H1 (cell line): ENCODE data around the gene CNIH3. TPM values are rescaled to one million over a fixed set of nuclear protein-coding genes. Genes with fewer than 3 reads are reported as not detected.

Experiments used
- CTCF ChIA-PET: fragments of 300-600 bp; sonication (Branson Sonifier 250); formaldehyde crosslinking; loops from one replicate; lab custom pipeline; 2021; ENCODE audit not compliant: partially characterized antibody; lab: Charles Lee
- POLR2A ChIA-PET: fragments of 300-600 bp; sonication (Branson Sonifier 250); formaldehyde crosslinking; loops from one replicate; lab custom pipeline; 2021; ENCODE audit warnings: inconsistent platforms; ENCODE audit not compliant: partially characterized antibody; lab: Charles Lee
- DNase-seq, 2 experiments: peaks; one replicate each; pipeline versions ENCODE4 v3.0.0 to v3.0.0-alpha.2; 2010 to 2022; ENCODE audit warnings: low spot score in 2 of 2, low read depth in 1 of 2, mixed read lengths in 1 of 2
- FAIRE-seq: peaks from 2 replicates; lab custom pipeline; 2011; peaks lifted over from hg19 to GRCh38; lab: Jason Lieb, UNC
- H2AFZ ChIP-seq: 2 replicates; pipeline ENCODE4 v1.8.1; 2012; ENCODE audit warnings: low read length, inconsistent platforms
- H2AK5ac ChIP-seq: 2 replicates; pipeline ENCODE4 v1.6.1; 2013; ENCODE audit warnings: low read depth, low read length
- H2BK120ac ChIP-seq: replicated peaks from 2 replicates; pipeline ENCODE3; 2013; ENCODE audit warnings: low read depth, low read length, inconsistent platforms
- H2BK12ac ChIP-seq: 2 replicates; pipeline ENCODE4 v1.6.1; 2013; ENCODE audit warnings: low read depth, low read length
- H2BK15ac ChIP-seq: 2 replicates; pipeline ENCODE4 v1.6.1; 2013; ENCODE audit warnings: low read length
- H2BK20ac ChIP-seq: 2 replicates; pipeline ENCODE4 v1.6.1; 2013; ENCODE audit warnings: low read length
- H2BK5ac ChIP-seq: 2 replicates; pipeline ENCODE4 v1.6.1; 2013; ENCODE audit warnings: low read depth, low read length
- H3K14ac ChIP-seq: 2 replicates; pipeline ENCODE4 v1.6.1; 2013; ENCODE audit warnings: inconsistent platforms; ENCODE audit not compliant: insufficient read length
- H3K18ac ChIP-seq: 2 replicates; pipeline ENCODE4 v1.6.1; 2013; ENCODE audit warnings: low read length; ENCODE audit errors: extremely low read depth
- H3K23ac ChIP-seq: 2 replicates; pipeline ENCODE4 v1.6.1; 2013; ENCODE audit warnings: inconsistent platforms; ENCODE audit not compliant: insufficient read length
- H3K23me2 ChIP-seq: 2 replicates; pipeline ENCODE4 v1.6.1; 2013; ENCODE audit warnings: low read depth, low read length
- H3K27ac ChIP-seq: 2 replicates; pipeline ENCODE4 v1.6.1; 2011; ENCODE audit warnings: low read depth, low read length, inconsistent platforms
- H3K27me3 ChIP-seq, 4 experiments: replicated peaks in 1 of 4; 1 replicate in 1 of 4; 2 replicates in 3 of 4; pipeline versions ENCODE4 v1.6.1 to v1.8.1; 2011 to 2013; ENCODE audit warnings: low read length in 3 of 4, mild to moderate bottlenecking in 3 of 4, inconsistent platforms in 2 of 4, mixed read lengths in 2 of 4, moderate library complexity in 1 of 4; ENCODE audit not compliant: control insufficient read depth in 3 of 4, insufficient read depth in 3 of 4; ENCODE audit errors: extremely low read depth in 1 of 4
- H3K36me3 ChIP-seq, 4 experiments: 2 replicates each; pipeline versions ENCODE4 v1.6.1 to v1.8.1; 2011 to 2013; ENCODE audit warnings: mild to moderate bottlenecking in 4 of 4, low read length in 3 of 4, moderate library complexity in 2 of 4, control low read depth in 1 of 4, inconsistent platforms in 1 of 4; ENCODE audit not compliant: insufficient read depth in 4 of 4, control insufficient read depth in 2 of 4
- H3K4ac ChIP-seq: replicated peaks from 2 replicates; pipeline ENCODE3; 2013; ENCODE audit warnings: low read length, low read depth, mixed read lengths, inconsistent platforms; ENCODE audit not compliant: insufficient read length
- H3K4me1 ChIP-seq, 4 experiments: replicated peaks in 1 of 4; 1 replicate in 1 of 4; 2 replicates in 3 of 4; pipeline versions ENCODE4 v1.6.1 to v1.8.1; 2011 to 2013; ENCODE audit warnings: low read length in 3 of 4, inconsistent platforms in 2 of 4, mixed read lengths in 1 of 4; ENCODE audit not compliant: insufficient read depth in 4 of 4, control insufficient read depth in 3 of 4
- H3K4me2 ChIP-seq, 2 experiments: 2 replicates each; pipeline versions ENCODE4 v1.6.1 to v1.8.1; 2011 to 2013; ENCODE audit warnings: low read depth in 2 of 2, low read length in 2 of 2, control low read depth in 1 of 2, inconsistent platforms in 1 of 2, mild to moderate bottlenecking in 1 of 2; ENCODE audit not compliant: insufficient read depth in 1 of 2
- H3K4me3 ChIP-seq, 4 experiments: fragments of 200-600, 300-600 bp in 1 of 4; sonication (generic), shearing (Covaris generic), sonication (Bioruptor Twin) in 1 of 4; 2 replicates each; pipeline versions ENCODE4 v1.5.1 to v1.8.1; 2011 to 2016; ENCODE audit warnings: low read length in 4 of 4, low read depth in 3 of 4, control low read depth in 2 of 4, inconsistent platforms in 2 of 4, mild to moderate bottlenecking in 2 of 4, mixed read lengths in 1 of 4, moderate library complexity in 1 of 4; ENCODE audit not compliant: insufficient read depth in 2 of 4; ENCODE audit errors: extremely low read depth in 1 of 4
- H3K56ac ChIP-seq: replicated peaks from 2 replicates; pipeline ENCODE3; 2013; ENCODE audit warnings: low read depth, mild to moderate bottlenecking, mixed read lengths, low read length, inconsistent platforms; ENCODE audit not compliant: insufficient read length
- H3K79me1 ChIP-seq: 2 replicates; pipeline ENCODE4 v1.6.1; 2013; ENCODE audit warnings: low read depth, low read length, control low read depth
- H3K79me2 ChIP-seq, 2 experiments: 2 replicates each; pipeline versions ENCODE4 v1.6.1 to v1.8.1; 2012 to 2013; ENCODE audit warnings: low read length in 2 of 2, mild to moderate bottlenecking in 2 of 2, inconsistent platforms in 1 of 2; ENCODE audit not compliant: insufficient read depth in 2 of 2, control insufficient read depth in 1 of 2
- H3K9ac ChIP-seq, 4 experiments: replicated peaks in 1 of 4; 1 replicate in 1 of 4; 2 replicates in 3 of 4; pipeline versions ENCODE4 v1.6.1 to v1.8.1; 2011 to 2013; ENCODE audit warnings: low read depth in 3 of 4, low read length in 3 of 4, control low read depth in 2 of 4, mild to moderate bottlenecking in 2 of 4, moderate library complexity in 2 of 4, inconsistent platforms in 1 of 4; ENCODE audit errors: extremely low read depth in 1 of 4
- H3K9me3 ChIP-seq, 2 experiments: 2 replicates each; pipeline versions ENCODE4 v1.6.1 to v1.8.1; 2012 to 2013; ENCODE audit warnings: mild to moderate bottlenecking in 2 of 2, moderate library complexity in 2 of 2, control low read depth in 1 of 2, inconsistent platforms in 1 of 2, low read depth in 1 of 2, low read length in 1 of 2, mixed read lengths in 1 of 2; ENCODE audit not compliant: insufficient read depth in 2 of 2
- H4K20me1 ChIP-seq, 2 experiments: replicated peaks in 1 of 2; 2 replicates each; pipeline versions ENCODE3 to v1.8.1; 2011 to 2013; ENCODE audit warnings: inconsistent platforms in 2 of 2, low read length in 2 of 2, mild to moderate bottlenecking in 1 of 2; ENCODE audit not compliant: insufficient read depth in 2 of 2, control insufficient read depth in 1 of 2
- H4K5ac ChIP-seq: 2 replicates; pipeline ENCODE4 v1.6.1; 2013; ENCODE audit warnings: low read length, low read depth, mixed read lengths, inconsistent platforms; ENCODE audit not compliant: insufficient read length
- H4K8ac ChIP-seq: 2 replicates; pipeline ENCODE4 v1.8.0; 2013; ENCODE audit warnings: mild to moderate bottlenecking, moderate library complexity, low read length, inconsistent platforms; ENCODE audit not compliant: insufficient read depth; ENCODE audit errors: extremely low read depth
- H4K91ac ChIP-seq: replicated peaks from 2 replicates; pipeline ENCODE3; 2013; ENCODE audit warnings: low read length, mixed read lengths, inconsistent platforms; ENCODE audit not compliant: insufficient read length
- ASH2L ChIP-seq: fragments of 200-600, 300-600 bp; sonication (generic); IDR thresholded peaks from one replicate; pipeline ENCODE4 v1.7.1; 2017; ENCODE audit warnings: low read length
- BACH1 ChIP-seq: IDR thresholded peaks from 2 replicates; pipeline ENCODE4 v1.6.1; 2012; ENCODE audit warnings: low read length, improper control_type of control experiment
- JUN ChIP-seq: IDR thresholded peaks from 2 replicates; pipeline ENCODE4 v1.6.1; 2011; ENCODE audit warnings: low read depth, mild to moderate bottlenecking, improper control_type of control experiment, low read length
- KDM1A ChIP-seq: fragments of 200-600, 300-600 bp; sonication (generic); IDR thresholded peaks from 2 replicates; pipeline ENCODE4 v1.7.1; 2016; ENCODE audit warnings: mild to moderate bottlenecking, low read length, borderline replicate concordance
- MAFK ChIP-seq: IDR thresholded peaks from 2 replicates; pipeline ENCODE4 v1.6.1; 2012; ENCODE audit warnings: low read depth, mild to moderate bottlenecking, improper control_type of control experiment, low read length
- PHF8 ChIP-seq: fragments of 200-600 bp; sonication (generic); conservative IDR thresholded peaks from 2 replicates; pipeline ENCODE4 v1.7.1; 2012; ENCODE audit warnings: low read depth, mild to moderate bottlenecking, inconsistent platforms, low read length, moderate library complexity
- RFX5 ChIP-seq: IDR thresholded peaks from 2 replicates; pipeline ENCODE4 v1.6.1; 2011; ENCODE audit warnings: low read depth, low read length, improper control_type of control experiment, borderline replicate concordance
- SAP30 ChIP-seq: fragments of 300-600 bp; sonication (generic); IDR thresholded peaks from 2 replicates; pipeline ENCODE4 v1.7.1; 2012; ENCODE audit warnings: low read length, moderate library complexity, mild to moderate bottlenecking, inconsistent platforms; ENCODE audit not compliant: insufficient read depth, insufficient replicate concordance
- SIRT6 ChIP-seq: IDR thresholded peaks from one replicate; pipeline ENCODE4 v1.7.1; 2012; ENCODE audit warnings: low read length, inconsistent platforms
- SP1 ChIP-seq: IDR thresholded peaks from 2 replicates; pipeline ENCODE4 v1.6.1; 2011; ENCODE audit warnings: low read depth, low read length
- SUZ12 ChIP-seq: fragments of 200-600 bp; sonication (generic); IDR thresholded peaks from 2 replicates; pipeline ENCODE4 v1.6.1; 2012; ENCODE audit warnings: mild to moderate bottlenecking, inconsistent platforms, low read length, moderate library complexity, mixed read lengths
- TAF7 ChIP-seq: optimal IDR thresholded peaks from 2 replicates; pipeline ENCODE3; 2011; ENCODE audit warnings: low read depth, mild to moderate bottlenecking, inconsistent platforms, low read length, moderate library complexity, borderline replicate concordance
- YY1 ChIP-seq: IDR thresholded peaks from 2 replicates; pipeline ENCODE4 v1.6.1; 2011; ENCODE audit warnings: low read depth, mild to moderate bottlenecking, low read length
- ZNF274 ChIP-seq: IDR thresholded peaks from 2 replicates; pipeline ENCODE4 v1.7.0; 2012; ENCODE audit warnings: low read length, borderline replicate concordance; ENCODE audit errors: extremely low read depth
- WGBS, 2 experiments: shearing (Covaris generic) in 1 of 2; methylation state at CpG; one replicate each; pipeline versions ENCODE4 v1.1.6 to v1.1.7; 2013 to 2015; ENCODE audit warnings: low lambda C conversion rate in 2 of 2, mixed read lengths in 2 of 2, inconsistent platforms in 1 of 2, low coverage in 1 of 2, missing lambda C conversion rate in 1 of 2; ENCODE audit not compliant: insufficient replicate concordance in 2 of 2, insufficient coverage in 1 of 2, insufficient read length in 1 of 2; ENCODE audit errors: extremely low coverage in 1 of 2, missing lambda C conversion rate in 1 of 2; 5-methylcytosine and 5-hydroxymethylcytosine counted together
- polyA plus RNA-seq, 7 experiments: library from polyadenylated mRNA; depleted of rRNA in 3 of 7; stranded (reverse) in 5 of 7; unstranded in 2 of 7; fragments of >200 nt in 5 of 7; fragments of 200-250 nt in 2 of 7; gene quantifications; 1 replicate in 5 of 7; 2 replicates in 1 of 7; 4 replicates in 1 of 7; pipeline versions ENCODE4 v1.2.1 to v1.2.3, GENCODE V29; 2011 to 2013; ENCODE audit warnings: missing spikeins in 2 of 7, mixed read lengths in 2 of 7
- total RNA-seq: library from RNA; stranded (reverse); fragmentation: NEBNext Ultra II Directional; extraction: Animal tissue kit (Norgen Biotek cat#: 25700); gene quantifications from 2 replicates; pipeline ENCODE4 v1.2.1, GENCODE V29; 2021

The CNIH3 gene
- total and polyA plus RNA-seq, 2 of the 8 experiments (the other 6 are each of a cell fraction or from before 2014, with no cell fraction given): 3.7 to 5.6 TPM

DNA sequence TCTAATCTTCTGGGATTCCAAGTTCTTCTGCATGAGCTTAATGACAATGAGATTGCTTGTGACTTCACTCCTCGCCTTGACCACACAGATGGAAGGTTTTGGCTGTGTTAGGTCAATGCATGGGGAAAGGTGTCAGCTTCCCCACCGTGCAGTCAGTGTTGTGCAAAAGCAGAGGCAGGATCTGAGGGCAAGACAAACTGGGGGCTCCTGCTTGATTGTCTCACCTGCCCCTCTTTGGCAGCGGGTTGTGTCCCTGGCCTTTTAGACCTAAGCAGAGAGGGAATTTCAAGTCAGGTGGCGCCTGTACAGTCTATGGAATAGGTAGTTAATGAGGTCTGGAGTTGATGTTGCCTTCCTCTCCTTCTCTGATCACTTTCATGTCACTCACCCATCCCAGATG, 150.1 kb downstream of the CNIH3 start:
- Histone ChIP-seq H2AK5ac (no peak overlapping the region), H4K20me1 (no peaks in the 10 kb centered on the region), H3K23ac (no peak overlapping the region), H2BK15ac (no peak overlapping the region), H3K79me1 (no peaks in the 10 kb centered on the region), H3K4me2 (no peak overlapping the region), H3K9ac (no peak overlapping the region), H3K18ac (no peak overlapping the region), H3K27ac (no peak overlapping the region), H4K8ac (no peak overlapping the region), H2AFZ (no peak overlapping the region), H3K4me1 (peaks cover 0 to 8% (median 2%) of the 10 kb centered on the region in 4 experiments; a peak in 3 of 7 replicates), H4K91ac (no peak overlapping the region), H3K56ac (no peak overlapping the region), H3K36me3 (no peaks in the 10 kb centered on the region), H2BK5ac (no peak overlapping the region), H3K9me3 (no peaks in the 10 kb centered on the region), H3K14ac (no peak overlapping the region), H3K4ac (no peak overlapping the region), H2BK12ac (no peak overlapping the region), H3K27me3 (no peaks in the 10 kb centered on the region), H2BK20ac (no peak overlapping the region), H3K4me3 (no peak overlapping the region), H3K23me2 (no peaks in the 10 kb centered on the region; the same call in none of the 2 replicates), H3K79me2 (no peaks in the 10 kb centered on the region), H4K5ac (no peak overlapping the region), H2BK120ac (no peak overlapping the region)
- ChIA-PET POLR2A (interaction anchor here (0.8 kb wide), 1 partner anchor 12 kb away, joined by 3 read pairs; no protein-coding TSS in a partner anchor), CTCF (interaction anchor here (0.5 to 1.9 kb wide), 3 partner anchors 32 to 968 kb away, joined by 4 to 5 read pairs (median 4); no protein-coding TSS in a partner anchor)
- TF ChIP-seq TAF7 (no peak), YY1 (no peak), ZNF274 (no peak), ASH2L (no peak), MAFK (no peak), BACH1 (no peak), PHF8 (no peak), JUN (no peak), KDM1A (no peak), SIRT6 (no peak), SP1 (no peak), SAP30 (no peak), SUZ12 (no peak), RFX5 (no peak)
- DNase-seq (no peak), FAIRE-seq (no peak)
- WGBS, 2 experiments: 80% methylated on average over 4 of the region's 4 CpGs; no CpG with 5 or more reads in 1 of the 2 experiments
